A204.1 (cell line): Measurements from ENCODE around the gene PAK5.

Experiments
- FAIRE-seq: peaks from 2 replicates; lab custom pipeline; 2012; peaks lifted over from hg19 to GRCh38; lab: Jason Lieb, UNC

The PAK5 gene

GRCh38 chr20:9775176-9775575 lies 63.7 kb downstream of the PAK5 start:
- FAIRE-seq: no peak

GRCh38 chr20:9769954-9770353 lies 68.9 kb downstream of the PAK5 start:
- no peak for FAIRE-seq

GRCh38 chr20:9761476-9761875 lies 77.4 kb downstream of the PAK5 start:
- FAIRE-seq: no peak

GRCh38 chr20:9759392-9759791 lies 79.5 kb downstream of the PAK5 start:
- FAIRE-seq: no peak

GRCh38 chr20:9758752-9759151 lies 80.1 kb downstream of the PAK5 start:
- no peak for FAIRE-seq

- FAIRE-seq: no peak
Observed at GRCh38 chr20:9756660-9757059, 82.2 kb downstream of the PAK5 start.

- no peak for FAIRE-seq
Observed at GRCh38 chr20:9755301-9755700, 83.6 kb downstream of the PAK5 start.

GRCh38 chr20:9744551-9744950 lies 94.3 kb downstream of the PAK5 start:
- FAIRE-seq: no peak

GRCh38 chr20:9743871-9744270 lies 95.0 kb downstream of the PAK5 start:
- FAIRE-seq: no peak

- no peak for FAIRE-seq
Observed at GRCh38 chr20:9742821-9743220, 96.1 kb downstream of the PAK5 start.

- no peak for FAIRE-seq
Observed at GRCh38 chr20:9741996-9742395, 96.9 kb downstream of the PAK5 start.

- FAIRE-seq: no peak
Observed at GRCh38 chr20:9740486-9740885, 98.4 kb downstream of the PAK5 start.

GRCh38 chr20:9739991-9740390 lies 98.9 kb downstream of the PAK5 start:
- FAIRE-seq: no peak

GRCh38 chr20:9736373-9736772 lies 102.5 kb downstream of the PAK5 start:
- FAIRE-seq: no peak

- no peak for FAIRE-seq
Observed at GRCh38 chr20:9723501-9724202, 115.2 kb downstream of the PAK5 start.

- FAIRE-seq: no peak
Observed at GRCh38 chr20:9711872-9712271, 127.0 kb downstream of the PAK5 start.

GRCh38 chr20:9710685-9711084 lies 128.2 kb downstream of the PAK5 start:
- no peak for FAIRE-seq

GRCh38 chr20:9705722-9706476 lies 133.0 kb downstream of the PAK5 start:
- FAIRE-seq: no peak

- FAIRE-seq: no peak
Observed at GRCh38 chr20:9699181-9699580, 139.7 kb downstream of the PAK5 start.

- no peak for FAIRE-seq
Observed at GRCh38 chr20:9689041-9689440, 149.8 kb downstream of the PAK5 start.

- FAIRE-seq: no peak
Observed at GRCh38 chr20:9686866-9687265, 152.0 kb downstream of the PAK5 start.

GRCh38 chr20:9686455-9686854 lies 152.4 kb downstream of the PAK5 start:
- FAIRE-seq: no peak

GRCh38 chr20:9686001-9686400 lies 152.9 kb downstream of the PAK5 start:
- FAIRE-seq: no peak

- no peak for FAIRE-seq
Observed at GRCh38 chr20:9685011-9685410, 153.9 kb downstream of the PAK5 start.
